ENCODE results near the gene ARL2. TPM values are rescaled to one million over a fixed set of nuclear protein-coding genes. Genes with fewer than 3 reads are reported as not detected.

The ARL2 gene
- total and polyA plus RNA-seq, 10 donors = 44.5 to 110 (median 58.9) TPM

GRCh38 chr11:64990222-64990923 lies 23.6 kb upstream of the ARL2 start:
- DNase-seq = peak; percentile 83
- WGBS, 5 donors = 10 to 18% (median 15%) methylated on average over 15 of the region's 15 CpGs

GRCh38 chr11:64994318-64994717 lies 19.6 kb upstream of the ARL2 start:
- no peak for DNase-seq
- H3K27ac ChIP-seq = peak overlapping the region in 5 of 8 donors; percentile 6 to 88 (median 38)
- TF ChIP-seq POLR2A (IDR thresholded peaks at IDR 0.05) (no peak), CTCF (IDR thresholded peaks at IDR 0.05 in 8 of 11, conservative IDR thresholded peaks at IDR 0.05 in 3 of 11) (no peak), POLR2AphosphoS5 (IDR thresholded peaks at IDR 0.05) (no peak)
- peak overlapping the region in 1 of 8 donors; percentile 57 for H3K4me3 ChIP-seq
- H3K36me3 ChIP-seq = peaks cover 0 to 46% (median 4%) of the 10 kb centered on the region in 6 donors
- intact Hi-C loops (cut with DNase I; ENCODE audit: low total_unique reads) = loop anchor here (10.0 kb wide), 1 partner anchor 60 kb away; the partner anchor contains the start of gene GPHA2
- H3K9me3 ChIP-seq = no peaks in the 10 kb centered on the region
- no peaks in the 10 kb centered on the region for H3K27me3 ChIP-seq (replicated peaks in 1 of 7)
- 90 to 95% (median 95%) methylated on average over 7 of the region's 7 CpGs for WGBS, 5 donors
- H3K4me1 ChIP-seq = peaks cover 35 to 97% (median 70%) of the 10 kb centered on the region in 6 donors

More at GRCh38 chr11:64990222-64990923, 23.6 kb upstream of the ARL2 start:
- intact Hi-C loops (cut with DNase I; ENCODE audit: low total_unique reads) = loop anchor here (10.0 kb wide), 1 partner anchor 56 kb away; the partner anchor contains the start of gene GPHA2
- peaks cover 32 to 82% (median 65%) of the 10 kb centered on the region in 6 donors for H3K4me1 ChIP-seq
- H3K27me3 ChIP-seq (replicated peaks in 1 of 7) = no peaks in the 10 kb centered on the region
- H3K9me3 ChIP-seq = no peaks in the 10 kb centered on the region
- TF ChIP-seq POLR2A (IDR thresholded peaks at IDR 0.05) (no peak), CTCF (IDR thresholded peaks at IDR 0.05 in 8 of 11, conservative IDR thresholded peaks at IDR 0.05 in 3 of 11) (no peak), POLR2AphosphoS5 (IDR thresholded peaks at IDR 0.05) (peak in 2 of 3 donors; percentile 76 to 82)
- peak overlapping the region; percentile 71 to 88 (median 78) for H3K27ac ChIP-seq
- peak overlapping the region in 7 of 8 donors; percentile 1 to 59 (median 25) for H3K4me3 ChIP-seq
- peaks cover 0 to 62% (median 4%) of the 10 kb centered on the region in 6 donors for H3K36me3 ChIP-seq

- intact Hi-C loops (cut with DNase I; ENCODE audit: low total_unique reads) = loop anchor here (10.0 kb wide), 1 partner anchor 62 kb away; the partner anchor contains the start of gene GPHA2
- 23 to 37% (median 30%) methylated on average over 11 of the region's 11 CpGs for WGBS, 5 donors
- H3K4me3 ChIP-seq = peak overlapping the region; percentile 43 to 77 (median 57)
- no peak for DNase-seq
- no peaks in the 10 kb centered on the region for H3K9me3 ChIP-seq
- peaks cover 16 to 82% (median 50%) of the 10 kb centered on the region in 6 donors for H3K4me1 ChIP-seq
- H3K36me3 ChIP-seq = peaks cover 0 to 36% (median 4%) of the 10 kb centered on the region in 6 donors
- peak overlapping the region; percentile 65 to 87 (median 80) for H3K27ac ChIP-seq
- TF ChIP-seq CTCF (IDR thresholded peaks at IDR 0.05 in 8 of 11, conservative IDR thresholded peaks at IDR 0.05 in 3 of 11) = no peak
- TF ChIP-seq POLR2AphosphoS5 (IDR thresholded peaks at IDR 0.05) = no peak
- TF ChIP-seq POLR2A (IDR thresholded peaks at IDR 0.05) = no peak
- H3K27me3 ChIP-seq (replicated peaks in 1 of 7) = no peaks in the 10 kb centered on the region
Observed at GRCh38 chr11:64996327-64996709, 17.6 kb upstream of the ARL2 start.
